Activated CD4-positive, alpha-beta T cell treated with anti-CD3 and anti-CD28 coated beads, Interleukin-2, amount 10 ng/mL, durations not matched to agents 7 days and 5 days (primary cell): ENCODE measurements around the gene OR2M5. TPM values are rescaled to one million over a fixed set of nuclear protein-coding genes. Genes with fewer than 3 reads are reported as not detected.

Experiments used
- CTCF ChIA-PET: fragments of 350-600 bp; sonication (Branson Sonifier 250); formaldehyde crosslinking; loops from one replicate; lab custom pipeline; 2021; ENCODE audit warnings: antibody characterized with exemption; lab: Charles Lee
- POLR2A ChIA-PET: fragments of 350-600 bp; sonication (Branson Sonifier 250); formaldehyde crosslinking; loops from one replicate; lab custom pipeline; 2021; ENCODE audit warnings: antibody characterized with exemption; lab: Charles Lee
- DNase-seq: peaks from one replicate; pipeline ENCODE4 v3.0.0-alpha.2; 2020
- H3K27ac Mint-ChIP-seq: one replicate; pipeline ENCODE4 v1.8.0; 2021; ENCODE audit warnings: mild to moderate bottlenecking, moderate library complexity, mixed read lengths
- H3K27me3 Mint-ChIP-seq: one replicate; pipeline ENCODE4 v1.8.0; 2021; ENCODE audit warnings: mixed read lengths
- H3K36me3 Mint-ChIP-seq: one replicate; pipeline ENCODE4 v1.8.0; 2021; ENCODE audit warnings: low read depth, mixed read lengths
- H3K4me1 Mint-ChIP-seq: one replicate; pipeline ENCODE4 v1.8.0; 2021; ENCODE audit warnings: mixed read lengths
- H3K4me3 Mint-ChIP-seq: one replicate; pipeline ENCODE4 v1.8.0; 2021; ENCODE audit warnings: mild to moderate bottlenecking, moderate library complexity, mixed read lengths
- H3K9me3 Mint-ChIP-seq: one replicate; pipeline ENCODE4 v1.8.0; 2021; ENCODE audit warnings: mixed read lengths
- total RNA-seq, 2 experiments: library from RNA; stranded (reverse); gene quantifications; one replicate each; pipeline ENCODE4 v1.2.3, GENCODE V29; 2021

The OR2M5 gene, protein sequence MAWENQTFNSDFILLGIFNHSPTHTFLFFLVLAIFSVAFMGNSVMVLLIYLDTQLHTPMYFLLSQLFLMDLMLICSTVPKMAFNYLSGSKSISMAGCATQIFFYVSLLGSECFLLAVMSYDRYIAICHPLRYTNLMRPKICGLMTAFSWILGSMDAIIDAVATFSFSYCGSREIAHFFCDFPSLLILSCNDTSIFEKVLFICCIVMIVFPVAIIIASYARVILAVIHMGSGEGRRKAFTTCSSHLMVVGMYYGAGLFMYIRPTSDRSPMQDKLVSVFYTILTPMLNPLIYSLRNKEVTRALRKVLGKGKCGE
- total RNA-seq, result not detected

DNA sequence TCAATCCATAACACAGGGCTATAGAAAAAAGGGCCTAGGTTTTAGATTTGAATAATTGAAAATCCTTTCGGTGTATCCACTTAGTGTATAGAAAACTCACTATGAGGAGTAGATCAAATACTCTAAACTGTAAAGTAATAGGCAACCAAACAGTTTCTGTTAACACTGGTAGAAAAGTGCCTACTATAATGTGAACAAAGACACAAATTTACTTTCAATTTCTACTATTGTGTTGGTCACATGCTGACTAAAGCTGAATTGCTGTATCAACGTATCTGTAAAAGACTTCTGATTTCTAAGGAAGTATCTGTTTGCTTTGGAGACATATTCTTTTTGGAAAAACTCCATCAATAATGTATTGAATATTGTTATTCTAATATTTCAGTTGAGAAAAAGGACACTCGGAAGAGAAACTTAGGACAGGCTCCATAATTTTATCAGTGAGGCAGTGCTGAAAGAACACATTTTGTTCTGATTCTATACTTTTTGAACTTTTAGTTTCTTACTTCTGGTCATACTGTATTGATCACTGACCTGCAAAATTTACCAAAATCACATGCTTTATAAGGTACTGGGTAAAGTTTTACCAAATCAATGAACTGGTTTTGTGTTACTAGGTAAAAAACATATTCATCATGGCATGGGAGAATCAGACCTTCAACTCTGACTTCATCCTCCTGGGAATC is at the start of gene OR2M5:
OR2M5 (plus strand) TSS at position 636 of the 686 bp plus-strand sequence; CDS start at position 636, 0 bp downstream.
- CTCF ChIA-PET, result no interaction called here
- POLR2A ChIA-PET, result no interaction called here
- H3K9me3 Mint-ChIP-seq, result peaks cover 14% of the 10 kb centered on the region

DNA sequence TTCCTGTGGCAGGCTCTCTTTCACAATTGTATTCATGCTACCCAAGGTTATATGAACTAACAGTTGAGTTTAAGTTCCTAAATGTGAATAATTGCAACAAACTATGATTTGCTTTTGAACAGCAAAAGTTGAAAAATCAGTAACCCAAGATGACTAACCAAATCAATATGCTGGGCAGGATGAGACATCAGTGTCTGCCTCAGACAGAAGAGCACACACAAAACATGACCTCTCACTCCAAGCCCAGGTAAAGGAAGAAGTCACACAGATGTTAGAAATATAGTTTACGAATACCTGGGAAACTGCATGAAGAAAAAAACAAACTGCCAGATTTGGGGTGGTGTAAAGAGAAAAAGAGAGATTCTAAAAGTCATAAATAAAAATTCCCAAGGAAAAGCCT is 46.4 kb upstream of the OR2M5 start:
- H3K9me3 Mint-ChIP-seq, result peaks cover 5% of the 10 kb centered on the region
- H3K36me3 Mint-ChIP-seq, result no peaks in the 10 kb centered on the region
- no peak overlapping the region for H3K27ac Mint-ChIP-seq
- no peak overlapping the region for H3K4me3 Mint-ChIP-seq
- H3K4me1 Mint-ChIP-seq, result no peaks in the 10 kb centered on the region
- ChIA-PET CTCF (no interaction called here), POLR2A (no interaction called here)
- DNase-seq, result no peak
- H3K27me3 Mint-ChIP-seq, result no peaks in the 10 kb centered on the region

More for the DNA sequence above, at the start of gene OR2M5:
- no peaks in the 10 kb centered on the region for H3K4me1 Mint-ChIP-seq
- no peaks in the 10 kb centered on the region for H3K36me3 Mint-ChIP-seq
- no peak within 1 kb of the TSS for H3K4me3 Mint-ChIP-seq
- H3K27ac Mint-ChIP-seq, result no peak within 1 kb of the TSS
- no peaks in the 10 kb centered on the region for H3K27me3 Mint-ChIP-seq
- no peak for DNase-seq

DNA sequence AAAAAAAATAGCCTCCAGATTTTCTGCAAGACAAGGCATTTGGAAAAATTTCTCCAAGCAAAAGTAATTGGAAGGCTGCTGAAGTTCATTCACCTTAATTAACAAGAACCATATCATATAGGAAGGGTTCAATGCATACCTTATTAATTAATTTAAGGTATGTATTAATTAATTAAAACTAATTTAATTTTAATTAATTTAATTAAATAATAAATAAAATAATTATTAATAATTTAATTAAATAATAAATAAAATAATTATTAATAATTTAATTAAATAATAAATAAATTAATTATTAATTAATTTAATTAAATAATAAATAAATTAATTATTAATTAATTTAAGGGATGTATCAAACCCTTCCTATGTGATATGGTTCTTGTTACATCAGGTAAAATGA is 42.1 kb upstream of the OR2M5 start:
- peaks cover 2% of the 10 kb centered on the region for H3K9me3 Mint-ChIP-seq
- no peak overlapping the region for H3K4me3 Mint-ChIP-seq
- ChIA-PET CTCF (no interaction called here), POLR2A (no interaction called here)
- H3K27ac Mint-ChIP-seq, result no peak overlapping the region
- no peak for DNase-seq
- no peaks in the 10 kb centered on the region for H3K4me1 Mint-ChIP-seq
- no peaks in the 10 kb centered on the region for H3K27me3 Mint-ChIP-seq
- H3K36me3 Mint-ChIP-seq, result no peaks in the 10 kb centered on the region

DNA sequence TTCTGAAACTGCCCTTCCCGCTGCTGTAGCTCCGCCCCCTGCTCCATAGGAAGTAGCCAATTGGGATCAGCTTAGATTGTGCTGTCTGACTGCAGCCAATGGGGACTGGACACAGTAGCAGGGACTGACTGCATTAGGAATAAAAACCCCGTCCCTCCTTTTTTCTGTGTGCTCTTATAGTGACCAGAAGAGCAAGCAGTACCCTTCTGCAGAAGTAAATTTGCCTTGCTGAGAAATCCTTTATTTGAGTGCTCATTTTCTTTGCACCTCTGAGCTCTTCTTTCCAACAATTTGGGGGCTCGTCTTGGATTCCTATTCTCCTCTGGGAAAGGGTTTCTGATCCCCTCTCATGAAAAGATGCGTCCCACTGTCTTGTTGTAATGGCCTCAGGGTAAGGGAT is 33.8 kb upstream of the OR2M5 start:
- H3K27ac Mint-ChIP-seq, result no peak overlapping the region
- ChIA-PET CTCF (no interaction called here), POLR2A (no interaction called here)
- DNase-seq, result no peak
- peaks cover 34% of the 10 kb centered on the region for H3K9me3 Mint-ChIP-seq
- no peaks in the 10 kb centered on the region for H3K27me3 Mint-ChIP-seq
- H3K4me3 Mint-ChIP-seq, result no peak overlapping the region
- H3K4me1 Mint-ChIP-seq, result no peaks in the 10 kb centered on the region
- H3K36me3 Mint-ChIP-seq, result no peaks in the 10 kb centered on the region

DNA sequence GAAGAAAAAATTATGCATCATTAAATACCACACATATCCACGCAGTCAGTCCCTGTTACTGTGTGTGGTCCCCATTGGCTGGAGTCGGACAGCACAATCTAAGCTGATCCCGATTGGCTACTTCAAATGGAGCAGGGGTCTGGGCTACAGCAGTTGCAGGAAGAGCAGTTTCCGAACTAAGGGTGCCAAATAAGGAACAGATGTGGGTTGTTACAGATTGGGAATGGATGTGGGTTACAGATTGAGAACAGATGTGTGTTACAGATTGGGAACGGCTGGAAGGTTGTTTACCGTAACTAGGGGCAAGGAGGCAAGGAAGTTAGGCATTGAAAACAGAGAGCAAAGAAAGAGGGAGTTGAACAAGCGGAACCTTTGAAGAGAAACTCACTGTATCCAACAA is 30.1 kb upstream of the OR2M5 start:
- Mint-ChIP-seq H3K4me3 (no peak overlapping the region), H3K36me3 (no peaks in the 10 kb centered on the region), H3K9me3 (peaks cover 27% of the 10 kb centered on the region), H3K27ac (no peak overlapping the region), H3K27me3 (no peaks in the 10 kb centered on the region), H3K4me1 (no peaks in the 10 kb centered on the region)
- POLR2A ChIA-PET, result no interaction called here
- no peak for DNase-seq
- CTCF ChIA-PET, result no interaction called here

DNA sequence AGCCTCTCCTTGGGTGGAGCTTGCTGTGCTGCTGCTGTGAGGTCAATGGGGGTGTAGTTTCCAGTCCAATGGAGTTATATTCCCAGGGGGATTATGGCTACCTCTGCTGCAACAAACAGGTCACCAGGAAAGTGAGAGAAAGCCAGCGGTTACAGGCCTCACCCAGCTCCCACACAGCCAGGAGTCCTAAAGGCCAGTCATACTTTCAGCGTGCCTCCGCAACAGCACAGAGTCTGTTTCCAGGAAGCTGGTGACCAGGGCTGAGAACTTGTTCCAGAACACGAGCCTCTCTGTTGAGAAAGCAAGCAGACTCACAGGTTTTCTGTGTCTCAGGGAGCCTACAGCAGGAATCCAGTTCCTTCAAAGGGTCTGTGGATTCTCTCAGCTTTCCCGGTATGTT is 17.3 kb upstream of the OR2M5 start:
- Mint-ChIP-seq H3K4me1 (no peaks in the 10 kb centered on the region), H3K27me3 (no peaks in the 10 kb centered on the region), H3K36me3 (no peaks in the 10 kb centered on the region), H3K9me3 (peaks cover 7% of the 10 kb centered on the region), H3K27ac (no peak overlapping the region), H3K4me3 (no peak overlapping the region)
- POLR2A ChIA-PET, result no interaction called here
- no peak for DNase-seq
- CTCF ChIA-PET, result no interaction called here

DNA sequence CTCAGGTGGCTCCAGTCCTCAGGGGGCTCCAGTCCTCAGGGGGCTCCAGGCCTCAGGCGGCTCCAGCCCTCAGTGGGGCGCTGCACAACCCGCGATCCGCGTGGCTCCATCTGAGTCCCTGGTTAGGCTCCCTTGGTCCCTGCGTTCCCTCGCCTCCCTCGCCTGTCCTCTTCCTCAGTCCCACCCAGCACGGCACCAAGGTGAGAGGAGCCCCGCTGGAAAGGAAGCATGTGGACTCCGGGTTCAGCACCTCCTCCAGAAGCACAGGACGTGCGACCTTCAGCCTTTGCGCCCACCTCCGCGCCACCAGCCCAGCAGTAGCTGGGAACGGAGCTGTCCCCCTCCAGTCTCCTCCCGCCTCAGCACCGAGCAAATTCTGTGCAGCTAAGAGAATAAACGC is 8.1 kb upstream of the OR2M5 start:
- CTCF ChIA-PET, result no interaction called here
- DNase-seq, result no peak
- Mint-ChIP-seq H3K27me3 (no peaks in the 10 kb centered on the region), H3K4me1 (no peaks in the 10 kb centered on the region), H3K4me3 (no peak overlapping the region), H3K36me3 (no peaks in the 10 kb centered on the region), H3K9me3 (no peaks in the 10 kb centered on the region), H3K27ac (no peak overlapping the region)
- POLR2A ChIA-PET, result no interaction called here

DNA sequence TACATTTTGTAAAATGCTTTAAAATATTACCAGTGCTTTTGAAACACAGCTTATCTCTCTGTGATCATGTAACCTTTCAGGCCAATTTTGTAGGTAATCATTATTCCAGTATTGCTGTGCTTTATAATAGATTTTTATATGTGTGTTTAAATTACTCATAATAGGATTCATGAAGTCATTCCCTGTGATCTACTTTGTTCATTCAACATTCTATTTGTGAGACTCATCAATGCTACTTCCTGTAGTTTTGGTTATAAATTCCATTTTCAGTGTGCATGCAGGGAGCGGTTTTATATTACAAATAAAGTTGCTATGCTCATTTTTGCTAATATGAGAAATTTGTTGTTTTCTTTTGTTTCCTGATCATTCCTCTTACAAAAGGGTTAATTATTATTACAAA is 4.1 kb upstream of the OR2M5 start:
- H3K27me3 Mint-ChIP-seq, result no peaks in the 10 kb centered on the region
- H3K4me3 Mint-ChIP-seq, result no peak overlapping the region
- no peaks in the 10 kb centered on the region for H3K36me3 Mint-ChIP-seq
- no peak for DNase-seq
- no peak overlapping the region for H3K27ac Mint-ChIP-seq
- CTCF ChIA-PET, result no interaction called here
- H3K9me3 Mint-ChIP-seq, result no peaks in the 10 kb centered on the region
- no peaks in the 10 kb centered on the region for H3K4me1 Mint-ChIP-seq
- POLR2A ChIA-PET, result no interaction called here

DNA sequence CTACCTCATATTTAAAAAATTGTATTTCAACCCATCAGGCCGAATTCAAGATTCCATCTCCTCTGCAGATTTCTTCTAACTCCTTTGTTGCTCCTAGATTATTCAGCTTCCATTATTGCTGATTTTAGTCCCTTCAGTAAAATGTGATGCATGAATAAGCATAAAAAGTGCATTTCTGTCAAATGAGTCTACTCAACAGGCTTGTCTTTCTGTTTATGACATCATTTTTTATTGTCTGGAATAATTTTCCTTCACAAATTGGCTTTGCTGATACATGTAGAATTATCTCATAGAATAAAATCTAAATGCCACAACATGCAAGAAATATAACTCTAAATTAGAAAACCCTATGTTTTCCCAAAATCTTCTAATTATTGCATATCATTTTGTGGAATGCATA is 1.6 kb upstream of the OR2M5 start:
- H3K4me3 Mint-ChIP-seq, result no peak overlapping the region
- H3K27me3 Mint-ChIP-seq, result no peaks in the 10 kb centered on the region
- peaks cover 11% of the 10 kb centered on the region for H3K9me3 Mint-ChIP-seq
- no peak overlapping the region for H3K27ac Mint-ChIP-seq
- H3K4me1 Mint-ChIP-seq, result no peaks in the 10 kb centered on the region
- no peak for DNase-seq
- no peaks in the 10 kb centered on the region for H3K36me3 Mint-ChIP-seq
- POLR2A ChIA-PET, result no interaction called here
- CTCF ChIA-PET, result no interaction called here

DNA sequence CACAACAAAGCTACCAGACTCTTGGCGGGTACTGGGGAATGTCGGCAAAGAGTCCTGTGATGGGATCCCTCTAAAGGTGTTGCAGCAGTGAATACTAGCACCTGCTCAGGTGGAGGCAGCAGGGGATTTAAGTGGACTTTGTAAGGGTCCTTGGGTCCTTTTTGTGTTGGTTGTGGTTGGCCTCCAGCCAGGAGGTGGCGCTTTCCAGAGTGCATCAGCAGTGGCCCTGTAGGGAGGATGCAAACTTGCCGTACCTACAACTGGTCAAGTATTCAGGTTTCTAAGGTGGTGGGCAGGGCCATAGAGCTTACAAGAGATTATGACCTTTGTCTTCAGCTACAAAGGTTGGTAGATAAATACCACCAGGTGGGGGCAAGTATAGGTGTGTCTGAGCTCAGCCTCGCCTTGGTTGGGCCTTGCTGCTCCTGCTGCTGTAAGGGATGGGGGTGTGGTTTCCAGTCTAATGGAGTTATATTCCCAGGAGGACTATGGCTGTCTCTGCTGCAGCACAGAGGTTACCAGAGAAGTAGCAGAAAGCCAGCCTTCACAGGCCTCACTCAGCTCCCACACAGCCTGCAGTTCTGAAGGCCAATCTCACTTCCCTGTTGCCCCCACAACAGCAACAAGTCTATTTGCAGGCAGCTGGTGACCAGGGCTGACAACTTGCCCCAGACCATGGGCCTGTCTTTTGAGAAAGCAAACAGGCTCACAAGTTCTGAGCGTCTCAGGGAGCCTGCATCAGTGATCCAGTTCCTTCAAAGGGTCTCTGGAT is 7.3 kb downstream of the OR2M5 start:
- CTCF ChIA-PET, result no interaction called here

DNA sequence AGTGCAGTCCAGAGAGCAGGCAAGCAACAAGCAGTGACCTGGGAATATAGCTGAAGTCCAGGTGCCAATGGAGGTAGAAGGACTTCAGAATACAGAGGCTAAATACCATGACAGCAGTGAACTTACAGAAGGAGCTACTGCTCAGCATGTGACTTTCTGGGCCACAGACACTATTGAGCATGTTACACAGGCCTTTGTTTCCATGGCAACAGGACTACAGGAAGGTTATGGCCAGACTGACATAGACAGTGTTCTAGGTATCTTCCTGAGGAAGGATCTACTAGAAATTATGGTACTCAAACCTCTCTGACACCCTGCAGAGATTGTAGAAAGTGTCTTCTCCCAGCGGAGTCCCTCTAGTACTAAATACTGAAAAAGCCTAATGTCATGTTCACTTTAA is 11.0 kb downstream of the OR2M5 start:
- Mint-ChIP-seq H3K4me1 (no peaks in the 10 kb centered on the region), H3K27ac (no peak overlapping the region), H3K9me3 (no peaks in the 10 kb centered on the region), H3K36me3 (no peaks in the 10 kb centered on the region), H3K27me3 (no peaks in the 10 kb centered on the region), H3K4me3 (no peak overlapping the region)
- no peak for DNase-seq
- ChIA-PET CTCF (no interaction called here), POLR2A (no interaction called here)

More for the DNA sequence above, 7.3 kb downstream of the OR2M5 start:
- no peak for DNase-seq
- POLR2A ChIA-PET, result no interaction called here
- H3K9me3 Mint-ChIP-seq, result peaks cover 8% of the 10 kb centered on the region
- H3K27me3 Mint-ChIP-seq, result no peaks in the 10 kb centered on the region
- H3K27ac Mint-ChIP-seq, result no peak overlapping the region
- no peak overlapping the region for H3K4me3 Mint-ChIP-seq
- H3K4me1 Mint-ChIP-seq, result no peaks in the 10 kb centered on the region
- H3K36me3 Mint-ChIP-seq, result no peaks in the 10 kb centered on the region

DNA sequence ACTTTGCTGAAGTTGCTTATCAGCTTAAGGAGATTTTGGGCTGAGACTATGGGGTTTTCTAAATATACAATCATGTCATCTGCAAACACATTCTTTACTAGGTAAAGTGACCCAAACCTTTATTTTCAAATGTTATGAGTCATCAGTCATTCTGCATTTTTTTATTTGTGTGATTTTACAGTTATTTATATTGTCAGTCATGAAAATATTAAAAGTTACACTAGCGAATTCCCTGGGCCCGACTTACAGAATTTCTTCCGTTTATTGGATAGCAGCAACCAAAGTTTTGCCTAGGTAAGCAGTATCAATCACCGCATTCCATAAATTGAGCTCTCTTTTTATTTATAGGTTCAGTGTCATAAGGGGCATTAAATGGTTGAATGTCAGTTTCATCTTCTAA is 13.8 kb downstream of the OR2M5 start:
- H3K27ac Mint-ChIP-seq, result no peak overlapping the region
- H3K36me3 Mint-ChIP-seq, result no peaks in the 10 kb centered on the region
- CTCF ChIA-PET, result no interaction called here
- POLR2A ChIA-PET, result no interaction called here
- H3K9me3 Mint-ChIP-seq, result no peaks in the 10 kb centered on the region
- no peaks in the 10 kb centered on the region for H3K27me3 Mint-ChIP-seq
- H3K4me1 Mint-ChIP-seq, result no peaks in the 10 kb centered on the region
- DNase-seq, result no peak
- H3K4me3 Mint-ChIP-seq, result no peak overlapping the region

DNA sequence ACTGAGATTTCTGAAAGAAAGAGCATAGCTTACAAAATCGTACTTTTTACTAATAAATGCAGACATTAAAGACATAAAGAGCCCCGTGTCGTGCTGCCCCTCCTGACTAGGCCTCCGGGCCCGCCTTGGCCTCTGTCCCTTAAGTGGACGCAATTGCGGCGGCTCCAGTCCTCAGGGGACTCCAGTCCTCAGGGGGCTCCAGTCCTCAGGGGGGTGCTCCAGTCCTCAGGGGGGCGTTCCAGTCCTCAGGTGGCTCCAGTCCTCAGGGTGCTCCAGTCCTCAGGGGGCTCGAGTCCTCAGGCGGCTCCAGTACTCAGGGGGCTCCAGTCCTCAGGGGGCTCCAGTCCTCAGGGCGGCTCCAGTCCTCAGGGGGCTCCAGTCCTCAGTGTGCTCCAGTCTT is 19.1 kb downstream of the OR2M5 start:
- Mint-ChIP-seq H3K4me3 (no peak overlapping the region), H3K27me3 (no peaks in the 10 kb centered on the region), H3K4me1 (no peaks in the 10 kb centered on the region), H3K36me3 (no peaks in the 10 kb centered on the region), H3K9me3 (peaks cover 5% of the 10 kb centered on the region), H3K27ac (no peak overlapping the region)
- ChIA-PET CTCF (no interaction called here), POLR2A (no interaction called here)
- DNase-seq, result no peak
